Activated naive CD4-positive, alpha-beta T cell treated with anti-CD3 and anti-CD28 coated beads for 36 hours (primary cell): ENCODE data around the gene ZFR. TPM values are rescaled to one million over a fixed set of nuclear protein-coding genes. Genes with fewer than 3 reads are reported as not detected.
"Not testable (repeated sequence)": the region's sequence is repeated elsewhere in the genome, so short reads cannot be mapped to it uniquely, and the experiment has no call there.

Source experiments
- CTCF ChIA-PET: fragments of 350-600 bp; sonication (Branson Sonifier 250); formaldehyde crosslinking; loops from one replicate; lab custom pipeline; 2021; ENCODE audit warnings: antibody characterized with exemption; lab: Charles Lee
- DNase-seq: peaks from one replicate; pipeline ENCODE4 v3.0.0-alpha.2; 2020
- H3K27ac Mint-ChIP-seq: one replicate; pipeline ENCODE4 v1.8.0; 2021; ENCODE audit warnings: mild to moderate bottlenecking, mixed read lengths
- H3K27me3 Mint-ChIP-seq: one replicate; pipeline ENCODE4 v1.8.0; 2021; ENCODE audit warnings: low read depth, mixed read lengths
- H3K36me3 Mint-ChIP-seq: one replicate; pipeline ENCODE4 v1.8.0; 2021; ENCODE audit warnings: low read depth, mixed read lengths
- H3K4me1 Mint-ChIP-seq: one replicate; pipeline ENCODE4 v1.8.0; 2021; ENCODE audit warnings: low read depth, mixed read lengths
- H3K4me3 Mint-ChIP-seq: one replicate; pipeline ENCODE4 v1.8.0; 2021; ENCODE audit warnings: mild to moderate bottlenecking, moderate library complexity, mixed read lengths
- H3K9me3 Mint-ChIP-seq: one replicate; pipeline ENCODE4 v1.8.0; 2021; ENCODE audit warnings: mixed read lengths
- intact Hi-C: fragments of 100-400 bp; cut with micrococcal nuclease; formaldehyde crosslinking; loops from one replicate; pipeline ENCODE4 v1.15.1; 2023
- total RNA-seq, 2 experiments: library from RNA; stranded (reverse); gene quantifications; one replicate each; pipeline ENCODE4 v1.2.3, GENCODE V29; 2021

Gene ZFR
- total RNA-seq, 2 experiments from 2014 or later = 50.9 to 52.1 TPM

GRCh38 chr5:32398754-32399153 lies 45.8 kb downstream of the ZFR start:
- H3K4me3 Mint-ChIP-seq, DNase-seq, H3K9me3 Mint-ChIP-seq, H3K27ac Mint-ChIP-seq, H3K27me3 Mint-ChIP-seq, H3K4me1 Mint-ChIP-seq, intact Hi-C loops: not testable (repeated sequence)
- peaks cover 36% of the 10 kb centered on the region for H3K36me3 Mint-ChIP-seq
- CTCF ChIA-PET = interaction anchor here (0.9 kb wide), 1 partner anchor 42 kb away, joined by 3 read pairs; no protein-coding TSS in a partner anchor

GRCh38 chr5:32394981-32395380 lies 49.6 kb downstream of the ZFR start:
- Mint-ChIP-seq H3K9me3 (no peaks in the 10 kb centered on the region), H3K27me3 (no peaks in the 10 kb centered on the region), H3K4me1 (no peaks in the 10 kb centered on the region), H3K27ac (no peak overlapping the region), H3K4me3 (no peak overlapping the region), H3K36me3 (peaks cover 24% of the 10 kb centered on the region)
- no peak for DNase-seq
- intact Hi-C loops = no loop called here
- CTCF ChIA-PET = no interaction called here

GRCh38 chr5:32392039-32392438 lies 52.5 kb downstream of the ZFR start:
- H3K4me3 Mint-ChIP-seq = no peak overlapping the region
- intact Hi-C loops = no loop called here
- H3K27ac Mint-ChIP-seq = peak overlapping the region; percentile 24
- CTCF ChIA-PET = interaction anchor here (0.7 to 1.0 kb wide), 2 partner anchors 160 to 220 kb away, joined by 3 read pairs; no protein-coding TSS in a partner anchor
- no peak for DNase-seq
- H3K9me3 Mint-ChIP-seq = no peaks in the 10 kb centered on the region
- H3K27me3 Mint-ChIP-seq = no peaks in the 10 kb centered on the region
- H3K4me1 Mint-ChIP-seq = peaks cover 8% of the 10 kb centered on the region
- H3K36me3 Mint-ChIP-seq = peaks cover 28% of the 10 kb centered on the region

GRCh38 chr5:32390819-32391591 lies 53.5 kb downstream of the ZFR start:
- intact Hi-C loops = loop anchor here (2.0 kb wide), 1 partner anchor 222 kb away; no protein-coding TSS in a partner anchor
- DNase-seq = no peak
- CTCF ChIA-PET = interaction anchor here (0.7 kb wide), 1 partner anchor 159 kb away, joined by 3 read pairs; no protein-coding TSS in a partner anchor
- Mint-ChIP-seq H3K9me3 (no peaks in the 10 kb centered on the region), H3K27ac (no peak overlapping the region), H3K4me3 (no peak overlapping the region), H3K4me1 (peaks cover 8% of the 10 kb centered on the region), H3K27me3 (no peaks in the 10 kb centered on the region), H3K36me3 (peaks cover 24% of the 10 kb centered on the region)

- intact Hi-C loops = no loop called here
- no peak for DNase-seq
- Mint-ChIP-seq H3K27ac (peak overlapping the region; percentile 68), H3K4me1 (peaks cover 8% of the 10 kb centered on the region), H3K27me3 (no peaks in the 10 kb centered on the region), H3K4me3 (no peak overlapping the region), H3K36me3 (peaks cover 31% of the 10 kb centered on the region), H3K9me3 (no peaks in the 10 kb centered on the region)
- CTCF ChIA-PET = interaction anchor here (1.7 kb wide), 1 partner anchor 201 kb away, joined by 5 read pairs; no protein-coding TSS in a partner anchor
These were observed 56.0 kb downstream of the ZFR start for GRCh38 chr5:32388432-32389129.

GRCh38 chr5:32387841-32388240 lies 56.7 kb downstream of the ZFR start:
- peaks cover 30% of the 10 kb centered on the region for H3K36me3 Mint-ChIP-seq
- H3K27me3 Mint-ChIP-seq = no peaks in the 10 kb centered on the region
- H3K4me3 Mint-ChIP-seq = no peak overlapping the region
- no peak for DNase-seq
- H3K9me3 Mint-ChIP-seq = no peaks in the 10 kb centered on the region
- H3K27ac Mint-ChIP-seq = no peak overlapping the region
- CTCF ChIA-PET = interaction anchor here (1.7 kb wide), 1 partner anchor 202 kb away, joined by 5 read pairs; no protein-coding TSS in a partner anchor
- peaks cover 8% of the 10 kb centered on the region for H3K4me1 Mint-ChIP-seq
- intact Hi-C loops = no loop called here

GRCh38 chr5:32387211-32387610 lies 57.3 kb downstream of the ZFR start:
- H3K9me3 Mint-ChIP-seq = no peaks in the 10 kb centered on the region
- no peaks in the 10 kb centered on the region for H3K27me3 Mint-ChIP-seq
- H3K36me3 Mint-ChIP-seq = peaks cover 32% of the 10 kb centered on the region
- CTCF ChIA-PET = interaction anchor here (1.7 kb wide), 1 partner anchor 203 kb away, joined by 5 read pairs; no protein-coding TSS in a partner anchor
- H3K4me1 Mint-ChIP-seq = peaks cover 8% of the 10 kb centered on the region
- no peak overlapping the region for H3K4me3 Mint-ChIP-seq
- H3K27ac Mint-ChIP-seq = no peak overlapping the region
- intact Hi-C loops = no loop called here
- DNase-seq = no peak

GRCh38 chr5:32384621-32385020 lies 59.9 kb downstream of the ZFR start:
- H3K36me3 Mint-ChIP-seq = peaks cover 32% of the 10 kb centered on the region

GRCh38 chr5:32383586-32383985 lies 61.0 kb downstream of the ZFR start:
- intact Hi-C loops = no loop called here
- H3K4me3 Mint-ChIP-seq = no peak overlapping the region
- H3K9me3 Mint-ChIP-seq = no peaks in the 10 kb centered on the region
- peaks cover 2% of the 10 kb centered on the region for H3K4me1 Mint-ChIP-seq
- no peak for DNase-seq
- peaks cover 30% of the 10 kb centered on the region for H3K36me3 Mint-ChIP-seq
- no peaks in the 10 kb centered on the region for H3K27me3 Mint-ChIP-seq
- CTCF ChIA-PET = interaction anchor here (1.2 to 1.3 kb wide), 2 partner anchors 74 to 151 kb away, joined by 3 to 5 read pairs; no protein-coding TSS in a partner anchor
- H3K27ac Mint-ChIP-seq = no peak overlapping the region

More at GRCh38 chr5:32384621-32385020, 59.9 kb downstream of the ZFR start:
- Mint-ChIP-seq H3K4me3 (no peak overlapping the region), H3K4me1 (peaks cover 8% of the 10 kb centered on the region), H3K9me3 (no peaks in the 10 kb centered on the region), H3K27me3 (no peaks in the 10 kb centered on the region), H3K27ac (no peak overlapping the region)
- intact Hi-C loops = no loop called here
- CTCF ChIA-PET = no interaction called here
- DNase-seq = no peak

GRCh38 chr5:32383065-32383464 lies 61.5 kb downstream of the ZFR start:
- Mint-ChIP-seq H3K9me3 (no peaks in the 10 kb centered on the region), H3K27me3 (no peaks in the 10 kb centered on the region), H3K4me3 (no peak overlapping the region), H3K4me1 (no peaks in the 10 kb centered on the region), H3K36me3 (peaks cover 28% of the 10 kb centered on the region), H3K27ac (no peak overlapping the region)
- DNase-seq = no peak
- intact Hi-C loops = no loop called here
- CTCF ChIA-PET = interaction anchor here (1.0 to 1.3 kb wide), 3 partner anchors 74 to 208 kb away, joined by 3 to 5 read pairs (median 3); no protein-coding TSS in a partner anchor

- Mint-ChIP-seq H3K4me1 (no peaks in the 10 kb centered on the region), H3K36me3 (peaks cover 22% of the 10 kb centered on the region), H3K27ac (no peak overlapping the region), H3K9me3 (no peaks in the 10 kb centered on the region), H3K27me3 (no peaks in the 10 kb centered on the region), H3K4me3 (no peak overlapping the region)
- CTCF ChIA-PET = interaction anchor here (0.6 to 1.2 kb wide), 5 partner anchors 30 to 247 kb away, joined by 3 to 6 read pairs (median 3); no protein-coding TSS in a partner anchor
- no peak for DNase-seq
- intact Hi-C loops = no loop called here
These were observed 65.1 kb downstream of the ZFR start for GRCh38 chr5:32379421-32379820.

- no peaks in the 10 kb centered on the region for H3K27me3 Mint-ChIP-seq
- CTCF ChIA-PET = interaction anchor here (0.7 to 1.2 kb wide), 3 partner anchors 29 to 246 kb away, joined by 3 to 6 read pairs (median 3); no protein-coding TSS in a partner anchor
These were observed 65.6 kb downstream of the ZFR start for GRCh38 chr5:32378966-32379365.

More at GRCh38 chr5:32378966-32379365, 65.6 kb downstream of the ZFR start:
- H3K4me1 Mint-ChIP-seq = no peaks in the 10 kb centered on the region
- H3K27ac Mint-ChIP-seq = no peak overlapping the region
- no peak overlapping the region for H3K4me3 Mint-ChIP-seq
- H3K9me3 Mint-ChIP-seq = no peaks in the 10 kb centered on the region
- intact Hi-C loops = no loop called here
- peaks cover 21% of the 10 kb centered on the region for H3K36me3 Mint-ChIP-seq
- DNase-seq = no peak
